Panc1 (cell line): ENCODE results near the gene NXT1. TPM values are rescaled to one million over a fixed set of nuclear protein-coding genes. Genes with fewer than 3 reads are reported as not detected.

Source experiments
- ATAC-seq: fragments of 200-7000 bp; cut with Tn5 transposase; 2 replicates; pipeline ENCODE4 v1.9.1; 2020; ENCODE audit warnings: mild to moderate bottlenecking, moderate library complexity
- BruUV-seq: library from RNA; stranded (reverse); fragments of 400-500 nt; replicated peaks from 2 replicates; lab custom pipeline; 2021; lab: Mats Ljungman, UMichigan
- CTCF ChIA-PET: fragments of 300-600 bp; sonication (Branson Sonifier 250); formaldehyde crosslinking; loops from one replicate; lab custom pipeline; 2022; ENCODE audit warnings: antibody characterized with exemption; lab: Charles Lee
- POLR2A ChIA-PET: fragments of 300-600 bp; sonication (Branson Sonifier 250); formaldehyde crosslinking; loops from one replicate; lab custom pipeline; 2022; ENCODE audit warnings: antibody characterized with exemption; lab: Charles Lee
- DNase-seq: peaks from one replicate; pipeline ENCODE4 v3.0.0-alpha.2; 2010; ENCODE audit warnings: low read depth, low spot score
- H3K27ac ChIP-seq: 2 replicates; pipeline ENCODE4 v1.5.1; 2011; ENCODE audit warnings: mild to moderate bottlenecking, low read length, inconsistent platforms
- H3K27me3 ChIP-seq: fragments of 200-500 bp; sonication (Bioruptor generic); 2 replicates; pipeline ENCODE4 v1.6.0; 2014; ENCODE audit warnings: low read length, inconsistent platforms; ENCODE audit not compliant: control insufficient read depth, insufficient read depth
- H3K36me3 ChIP-seq: fragments of 200-500 bp; sonication (Bioruptor generic); 2 replicates; pipeline ENCODE4 v1.5.1; 2014; ENCODE audit warnings: inconsistent platforms, mild to moderate bottlenecking, low read length, moderate library complexity; ENCODE audit not compliant: control insufficient read depth, insufficient read depth
- H3K4me1 ChIP-seq: 2 replicates; pipeline ENCODE4 v1.5.1; 2011; ENCODE audit warnings: inconsistent platforms, mild to moderate bottlenecking, low read length, moderate library complexity; ENCODE audit not compliant: control insufficient read depth, insufficient read depth
- H3K4me3 ChIP-seq, 2 experiments: 2 replicates each; pipeline ENCODE4 v1.5.1; 2011 to 2012; ENCODE audit warnings: low read depth in 2 of 2, low read length in 2 of 2, mild to moderate bottlenecking in 2 of 2, inconsistent platforms in 1 of 2, moderate library complexity in 1 of 2
- H3K9me3 ChIP-seq: fragments of 200-500 bp; sonication (Bioruptor generic); 2 replicates; pipeline ENCODE4 v1.5.1; 2014; ENCODE audit warnings: low read depth, mild to moderate bottlenecking, inconsistent platforms, low read length, moderate library complexity; ENCODE audit not compliant: control insufficient read depth, insufficient read depth
- CTCF ChIP-seq: fragments of 450-650 bp; IDR thresholded peaks from 2 replicates; pipeline ENCODE4 v1.5.1; 2017; ENCODE audit warnings: mild to moderate bottlenecking
- POLR2AphosphoS5 ChIP-seq: IDR thresholded peaks from 2 replicates; pipeline ENCODE4 v1.6.1; 2012; ENCODE audit warnings: mild to moderate bottlenecking, low read depth, low read length, moderate library complexity
- SIN3A ChIP-seq: IDR thresholded peaks from 2 replicates; pipeline ENCODE4 v1.6.1; 2012; ENCODE audit warnings: low read depth, mild to moderate bottlenecking, low read length, moderate library complexity, borderline replicate concordance; ENCODE audit not compliant: insufficient read depth
- TCF7L2 ChIP-seq: IDR thresholded peaks from 2 replicates; pipeline ENCODE4 v1.6.1; 2011; ENCODE audit warnings: mild to moderate bottlenecking, low read depth, low read length, inconsistent platforms
- in situ Hi-C: cut with HindIII; loops from 2 replicates; pipeline ENCODE4 v1.10.0; 2016; ENCODE audit warnings: low sequenced_read_pairs, low pct_unique_long_range_greater_than_20kb
- intact Hi-C: fragments of 100-400 bp; cut with micrococcal nuclease; formaldehyde crosslinking; loops from one replicate; pipeline ENCODE4 v1.10.0; 2022; ENCODE audit not compliant: unreplicated experiment
- total RNA-seq: library from RNA; stranded (reverse); gene quantifications from one replicate; pipeline ENCODE4 v1.2.1, GENCODE V29; 2021; ENCODE audit not compliant: unreplicated experiment
- TF ChIP-seq, protein P1 (sequence below), 2 experiments: IDR thresholded peaks; 2 replicates each; pipeline ENCODE4 v1.6.1; 2011 to 2012; ENCODE audit warnings: low read depth in 2 of 2, control low read depth in 1 of 2, low read length in 1 of 2, mild to moderate bottlenecking in 1 of 2, moderate library complexity in 1 of 2; ENCODE audit not compliant: insufficient read depth in 1 of 2

Gene NXT1
- total RNA-seq, 1 experiment from 2014 or later: 31.3 TPM

- in situ Hi-C loops: no loop called here
- Histone ChIP-seq H3K4me3 (peak overlapping the region; percentile 92 to 98), H3K9me3 (no peaks in the 10 kb centered on the region), H3K4me1 (peaks cover 17% of the 10 kb centered on the region), H3K27ac (peak overlapping the region; percentile 98), H3K27me3 (no peaks in the 10 kb centered on the region), H3K36me3 (peaks cover 6% of the 10 kb centered on the region)
- intact Hi-C loops: loop anchor here (10.0 kb wide), 3 partner anchors 95 to 1015 kb away; no protein-coding TSS in a partner anchor
- TF ChIP-seq TCF7L2 (no peak), CTCF (peak; percentile 60)
- POLR2A ChIA-PET: interaction anchor here (0.6 to 1.0 kb wide), 4 partner anchors 9 to 761 kb away, joined by 3 to 12 read pairs (median 4); no protein-coding TSS in a partner anchor
- CTCF ChIA-PET: interaction anchor here (0.6 to 1.1 kb wide), 8 partner anchors 9 to 1010 kb away, joined by 3 to 16 read pairs (median 5); no protein-coding TSS in a partner anchor
- no peak for DNase-seq
- peak; percentile 81 for ATAC-seq
- TSS peak; percentile 85 for BruUV-seq
Measured at GRCh38 chr20:23349338-23350195, 1.0 kb upstream of the NXT1 start.

DNA sequence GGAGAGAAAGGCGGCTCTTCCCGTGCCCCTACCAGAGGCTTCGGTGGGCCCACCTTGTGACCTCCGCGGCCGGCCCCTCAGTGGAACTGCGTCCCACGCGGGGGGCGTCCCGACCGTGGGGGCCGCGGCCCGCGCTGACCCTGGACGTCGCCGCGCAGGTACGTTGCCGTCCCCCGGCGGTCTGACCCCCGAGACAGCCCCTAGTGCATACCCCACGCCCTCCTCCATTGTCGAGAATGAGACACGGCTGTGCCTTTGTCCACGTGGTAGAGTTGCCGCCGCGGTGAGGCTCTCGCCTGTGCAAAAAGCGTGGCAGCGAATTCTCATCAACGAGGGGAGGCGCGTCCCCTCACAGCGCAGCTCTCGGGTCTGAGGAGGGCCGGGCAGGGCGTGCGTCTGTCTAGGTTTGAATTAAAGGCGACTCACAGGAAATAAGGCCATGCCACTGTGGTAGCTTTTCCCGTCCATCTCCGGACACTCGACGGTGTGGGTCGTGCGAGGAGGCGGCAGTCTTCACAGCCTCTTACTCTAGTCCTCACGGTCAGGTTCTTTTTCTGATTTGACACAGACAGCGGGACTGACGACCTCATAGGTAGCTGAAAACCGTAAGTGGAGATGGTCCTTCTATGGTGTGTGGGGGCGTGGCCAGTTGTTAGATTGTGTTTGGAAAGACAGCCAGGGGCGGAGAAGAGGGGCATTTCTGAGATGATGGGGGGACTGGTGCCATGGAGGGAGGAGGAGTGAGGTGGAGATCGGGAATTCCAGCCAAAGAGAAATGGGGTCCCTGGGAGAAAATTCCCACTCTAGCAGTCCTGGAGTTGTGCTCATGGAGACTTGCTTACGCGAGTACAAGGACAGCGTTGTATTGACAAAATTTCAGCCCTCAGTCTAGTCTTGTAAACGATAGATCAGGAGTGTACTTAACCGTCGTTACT is 580 bp downstream of the NXT1 start:
- Histone ChIP-seq H3K27ac (peak overlapping the region; percentile 87), H3K4me1 (peaks cover 17% of the 10 kb centered on the region), H3K4me3 (peak overlapping the region; percentile 92 to 98), H3K36me3 (peaks cover 7% of the 10 kb centered on the region), H3K27me3 (no peaks in the 10 kb centered on the region), H3K9me3 (no peaks in the 10 kb centered on the region)
- ChIA-PET POLR2A (interaction anchor here (0.9 kb wide), 1 partner anchor 659 kb away, joined by 4 read pairs; no protein-coding TSS in a partner anchor), CTCF (interaction anchor here (0.9 to 1.1 kb wide), 2 partner anchors 33 to 90 kb away, joined by 4 to 12 read pairs; no protein-coding TSS in a partner anchor)
- ATAC-seq: peak; percentile 23
- intact Hi-C loops (loop anchor here (10.0 kb wide), 1 partner anchor 776 kb away; no protein-coding TSS in a partner anchor), in situ Hi-C loops (no loop called here)
- TF ChIP-seq TCF7L2 (no peak), SIN3A (peak; percentile 71; the same call in 1 of the 2 replicates)
- BruUV-seq: no TSS peak
- DNase-seq: no peak

DNA sequence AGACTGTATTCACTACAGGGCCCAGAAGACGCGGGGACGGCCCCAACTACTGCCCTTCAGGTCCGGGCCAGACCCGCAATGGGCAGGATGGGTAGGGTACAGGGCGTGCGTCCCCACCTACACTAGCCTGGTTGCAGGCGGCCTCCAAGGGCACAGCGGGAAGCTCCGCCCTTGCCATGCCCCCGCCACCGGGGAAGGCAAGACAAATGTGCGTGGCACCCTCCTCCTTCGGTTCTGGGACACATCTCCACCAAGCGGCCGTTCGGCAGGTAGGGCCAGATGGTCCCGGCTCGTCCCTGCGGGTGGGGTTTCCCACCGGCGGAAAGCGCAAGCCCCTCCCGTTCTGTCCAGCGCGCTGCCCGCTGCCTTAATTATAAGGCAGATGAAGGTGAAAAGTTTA is 5.6 kb downstream of the NXT1 start:
- intact Hi-C loops (loop anchor here (10.0 kb wide), 1 partner anchor 781 kb away; no protein-coding TSS in a partner anchor), in situ Hi-C loops (no loop called here)
- no TSS peak for BruUV-seq
- ChIA-PET CTCF (no interaction called here), POLR2A (interaction anchor here (0.5 kb wide), 1 partner anchor 62 kb away, joined by 3 read pairs; no protein-coding TSS in a partner anchor)
- no peaks in the 10 kb centered on the region for H3K9me3 ChIP-seq
- no peak for ATAC-seq
- no peak for TF ChIP-seq TCF7L2
- no peak for TF ChIP-seq POLR2AphosphoS5
- TF ChIP-seq CTCF: no peak
- no peak for TF ChIP-seq SIN3A
- TF ChIP-seq, protein P1, sequence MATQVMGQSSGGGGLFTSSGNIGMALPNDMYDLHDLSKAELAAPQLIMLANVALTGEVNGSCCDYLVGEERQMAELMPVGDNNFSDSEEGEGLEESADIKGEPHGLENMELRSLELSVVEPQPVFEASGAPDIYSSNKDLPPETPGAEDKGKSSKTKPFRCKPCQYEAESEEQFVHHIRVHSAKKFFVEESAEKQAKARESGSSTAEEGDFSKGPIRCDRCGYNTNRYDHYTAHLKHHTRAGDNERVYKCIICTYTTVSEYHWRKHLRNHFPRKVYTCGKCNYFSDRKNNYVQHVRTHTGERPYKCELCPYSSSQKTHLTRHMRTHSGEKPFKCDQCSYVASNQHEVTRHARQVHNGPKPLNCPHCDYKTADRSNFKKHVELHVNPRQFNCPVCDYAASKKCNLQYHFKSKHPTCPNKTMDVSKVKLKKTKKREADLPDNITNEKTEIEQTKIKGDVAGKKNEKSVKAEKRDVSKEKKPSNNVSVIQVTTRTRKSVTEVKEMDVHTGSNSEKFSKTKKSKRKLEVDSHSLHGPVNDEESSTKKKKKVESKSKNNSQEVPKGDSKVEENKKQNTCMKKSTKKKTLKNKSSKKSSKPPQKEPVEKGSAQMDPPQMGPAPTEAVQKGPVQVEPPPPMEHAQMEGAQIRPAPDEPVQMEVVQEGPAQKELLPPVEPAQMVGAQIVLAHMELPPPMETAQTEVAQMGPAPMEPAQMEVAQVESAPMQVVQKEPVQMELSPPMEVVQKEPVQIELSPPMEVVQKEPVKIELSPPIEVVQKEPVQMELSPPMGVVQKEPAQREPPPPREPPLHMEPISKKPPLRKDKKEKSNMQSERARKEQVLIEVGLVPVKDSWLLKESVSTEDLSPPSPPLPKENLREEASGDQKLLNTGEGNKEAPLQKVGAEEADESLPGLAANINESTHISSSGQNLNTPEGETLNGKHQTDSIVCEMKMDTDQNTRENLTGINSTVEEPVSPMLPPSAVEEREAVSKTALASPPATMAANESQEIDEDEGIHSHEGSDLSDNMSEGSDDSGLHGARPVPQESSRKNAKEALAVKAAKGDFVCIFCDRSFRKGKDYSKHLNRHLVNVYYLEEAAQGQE (IDR thresholded peaks at IDR 0.05; ENCODE audit: insufficient read depth in 1 of 2, low read depth in 2 of 2, low read length in 1 of 2): no peak
- H3K27ac ChIP-seq: no peak overlapping the region; the same call in 1 of the 2 replicates
- H3K27me3 ChIP-seq: no peaks in the 10 kb centered on the region
- DNase-seq: no peak
- peaks cover 28% of the 10 kb centered on the region for H3K4me1 ChIP-seq
- peaks cover 7% of the 10 kb centered on the region for H3K36me3 ChIP-seq
- no peak overlapping the region for H3K4me3 ChIP-seq
